ENCODE measurements around the gene TSPO2. TPM values are rescaled to one million over a fixed set of nuclear protein-coding genes. Genes with fewer than 3 reads are reported as not detected.

Gene TSPO2
- total and polyA plus RNA-seq, 2 of the 4 experiments (the other 2 are of a cell fraction), result not detected

DNA sequence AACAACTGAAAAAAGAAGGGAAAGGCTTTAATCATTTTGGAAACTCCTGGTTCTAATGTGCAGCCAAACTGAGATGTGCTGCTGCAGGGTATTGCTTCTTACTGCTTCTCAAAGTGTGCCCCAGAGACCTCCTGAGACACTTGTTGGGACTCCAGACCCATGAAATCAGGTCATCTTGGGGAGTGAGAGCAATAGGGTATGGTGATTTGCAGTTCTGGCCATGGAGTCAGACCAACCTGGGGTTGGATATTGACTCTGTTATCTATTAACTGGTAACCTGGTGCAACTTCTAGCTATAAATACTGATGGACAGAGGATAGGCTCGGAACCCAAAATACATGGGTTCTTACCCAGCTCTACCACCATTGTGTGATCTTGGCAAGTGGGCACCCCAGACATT is 3.8 kb downstream of the TSPO2 start:
- in situ Hi-C loops (cut with MboI; ENCODE audit: low sequenced_read_pairs), result loop anchor here (25.0 kb wide), 2 partner anchors 1059 to 1684 kb away; no protein-coding TSS in a partner anchor

More for the DNA sequence above, 3.8 kb downstream of the TSPO2 start:
- Histone ChIP-seq H3K36me3 (ENCODE audit: control insufficient read depth, insufficient read depth, low read length) (no peaks in the 10 kb centered on the region), H2AK5ac (ENCODE audit: low read depth, low read length) (no peak overlapping the region), H2BK15ac (ENCODE audit: low read depth, low read length) (no peak overlapping the region), H3K27ac (ENCODE audit: insufficient read depth, low read length) (no peak overlapping the region), H3K4ac (ENCODE audit: low read depth, low read length) (no peak overlapping the region), H4K91ac (ENCODE audit: insufficient read depth, low read depth, low read length) (no peak overlapping the region), H3K14ac (replicated peaks; ENCODE audit: low read depth, low read length) (no peak overlapping the region), H2AK9ac (replicated peaks; ENCODE audit: low read depth, low read length, poor library complexity) (no peak overlapping the region), H4K5ac (ENCODE audit: low read depth, low read length) (no peak overlapping the region), H4K20me1 (ENCODE audit: insufficient read depth, low read length) (no peaks in the 10 kb centered on the region), H3K18ac (ENCODE audit: low read depth, low read length) (no peak overlapping the region), H3K4me2 (ENCODE audit: low read depth, low read length) (no peak overlapping the region), H3K79me1 (ENCODE audit: low read depth in 1 of 2, low read length in 2 of 2) (no peaks in the 10 kb centered on the region), H4K8ac (ENCODE audit: low read depth in 2 of 2, low read length in 2 of 2) (no peak overlapping the region), H3K4me3 (ENCODE audit: insufficient read depth, low read depth, low read length) (no peak overlapping the region), H2BK120ac (ENCODE audit: low read depth, low read length) (no peak overlapping the region), H3K27me3 (ENCODE audit: control insufficient read depth, insufficient read depth, low read length) (peaks cover 15% of the 10 kb centered on the region), H3K4me1 (ENCODE audit: control insufficient read depth, insufficient read depth, low read length) (no peaks in the 10 kb centered on the region), H2BK5ac (ENCODE audit: low read depth, low read length, poor library complexity, severe bottlenecking) (no peak overlapping the region), H3K9me1 (ENCODE audit: insufficient read depth, low read length) (0 out of 2 replicates have a peak, but pooled peaks cover 4% of the 10 kb centered on the region), H3K9ac (ENCODE audit: low read depth, low read length) (no peak overlapping the region), H3K23ac (ENCODE audit: low read depth, low read length) (no peak overlapping the region), H2AFZ (replicated peaks; ENCODE audit: low read length, poor library complexity) (no peak overlapping the region), H3K9me3 (ENCODE audit: control insufficient read depth, insufficient read depth, low read length) (no peaks in the 10 kb centered on the region), H3K56ac (ENCODE audit: extremely low read depth, insufficient read depth, low read length) (no peak overlapping the region), H2BK20ac (ENCODE audit: low read depth, low read length) (no peak overlapping the region)
- no peak for DNase-seq
- no peak for TF ChIP-seq FOS (IDR thresholded peaks at IDR 0.05; ENCODE audit: low read depth, low read length)
- no peak for TF ChIP-seq MAFK (IDR thresholded peaks at IDR 0.05; ENCODE audit: low read depth, low read length)
- TF ChIP-seq SMC3 (IDR thresholded peaks at IDR 0.05; ENCODE audit: low read depth, low read length), result no peak
- no peak for TF ChIP-seq MAZ (IDR thresholded peaks at IDR 0.05; ENCODE audit: borderline replicate concordance, low read depth, low read length)
- TF ChIP-seq RAD21 (IDR thresholded peaks at IDR 0.05; ENCODE audit: low read length), result no peak
- no peak for TF ChIP-seq CEBPB (IDR thresholded peaks at IDR 0.05; ENCODE audit: low read depth, low read length)
- no peak for TF ChIP-seq RCOR1 (IDR thresholded peaks at IDR 0.05; ENCODE audit: insufficient replicate concordance, low read length)
- TF ChIP-seq, protein P1, sequence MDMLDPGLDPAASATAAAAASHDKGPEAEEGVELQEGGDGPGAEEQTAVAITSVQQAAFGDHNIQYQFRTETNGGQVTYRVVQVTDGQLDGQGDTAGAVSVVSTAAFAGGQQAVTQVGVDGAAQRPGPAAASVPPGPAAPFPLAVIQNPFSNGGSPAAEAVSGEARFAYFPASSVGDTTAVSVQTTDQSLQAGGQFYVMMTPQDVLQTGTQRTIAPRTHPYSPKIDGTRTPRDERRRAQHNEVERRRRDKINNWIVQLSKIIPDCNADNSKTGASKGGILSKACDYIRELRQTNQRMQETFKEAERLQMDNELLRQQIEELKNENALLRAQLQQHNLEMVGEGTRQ (IDR thresholded peaks at IDR 0.05; ENCODE audit: low read depth, low read length), result no peak
- no peak for TF ChIP-seq CHD1 (IDR thresholded peaks at IDR 0.05; ENCODE audit: low read depth, low read length)
- TF ChIP-seq RFX5 (IDR thresholded peaks at IDR 0.05; ENCODE audit: low read depth, low read length), result no peak
- no peak for TF ChIP-seq NFE2L2 (IDR thresholded peaks at IDR 0.05; ENCODE audit: low read depth, low read length)
- TF ChIP-seq, protein P2, sequence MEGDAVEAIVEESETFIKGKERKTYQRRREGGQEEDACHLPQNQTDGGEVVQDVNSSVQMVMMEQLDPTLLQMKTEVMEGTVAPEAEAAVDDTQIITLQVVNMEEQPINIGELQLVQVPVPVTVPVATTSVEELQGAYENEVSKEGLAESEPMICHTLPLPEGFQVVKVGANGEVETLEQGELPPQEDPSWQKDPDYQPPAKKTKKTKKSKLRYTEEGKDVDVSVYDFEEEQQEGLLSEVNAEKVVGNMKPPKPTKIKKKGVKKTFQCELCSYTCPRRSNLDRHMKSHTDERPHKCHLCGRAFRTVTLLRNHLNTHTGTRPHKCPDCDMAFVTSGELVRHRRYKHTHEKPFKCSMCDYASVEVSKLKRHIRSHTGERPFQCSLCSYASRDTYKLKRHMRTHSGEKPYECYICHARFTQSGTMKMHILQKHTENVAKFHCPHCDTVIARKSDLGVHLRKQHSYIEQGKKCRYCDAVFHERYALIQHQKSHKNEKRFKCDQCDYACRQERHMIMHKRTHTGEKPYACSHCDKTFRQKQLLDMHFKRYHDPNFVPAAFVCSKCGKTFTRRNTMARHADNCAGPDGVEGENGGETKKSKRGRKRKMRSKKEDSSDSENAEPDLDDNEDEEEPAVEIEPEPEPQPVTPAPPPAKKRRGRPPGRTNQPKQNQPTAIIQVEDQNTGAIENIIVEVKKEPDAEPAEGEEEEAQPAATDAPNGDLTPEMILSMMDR (conservative IDR thresholded peaks at IDR 0.05; ENCODE audit: low read depth, low read length), result no peak
- no peak for TF ChIP-seq MXI1 (IDR thresholded peaks at IDR 0.05; ENCODE audit: borderline replicate concordance, low read depth, low read length)
- TF ChIP-seq BHLHE40 (IDR thresholded peaks at IDR 0.05; ENCODE audit: low read depth, low read length), result no peak
- TF ChIP-seq, protein P3, sequence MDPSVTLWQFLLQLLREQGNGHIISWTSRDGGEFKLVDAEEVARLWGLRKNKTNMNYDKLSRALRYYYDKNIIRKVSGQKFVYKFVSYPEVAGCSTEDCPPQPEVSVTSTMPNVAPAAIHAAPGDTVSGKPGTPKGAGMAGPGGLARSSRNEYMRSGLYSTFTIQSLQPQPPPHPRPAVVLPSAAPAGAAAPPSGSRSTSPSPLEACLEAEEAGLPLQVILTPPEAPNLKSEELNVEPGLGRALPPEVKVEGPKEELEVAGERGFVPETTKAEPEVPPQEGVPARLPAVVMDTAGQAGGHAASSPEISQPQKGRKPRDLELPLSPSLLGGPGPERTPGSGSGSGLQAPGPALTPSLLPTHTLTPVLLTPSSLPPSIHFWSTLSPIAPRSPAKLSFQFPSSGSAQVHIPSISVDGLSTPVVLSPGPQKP (IDR thresholded peaks at IDR 0.05; ENCODE audit: borderline replicate concordance, low read depth, low read length), result no peak
- intact Hi-C loops (cut with micrococcal nuclease) (no loop called here), dilution Hi-C loops (cut with HindIII; ENCODE audit: low sequenced_read_pairs, unreplicated experiment) (no loop called here)
- BruUV-seq (replicated peaks), result no TSS peak
- ChIA-PET CTCF (interaction anchor here (0.7 kb wide), 1 partner anchor 222 kb away, joined by 3 read pairs; no protein-coding TSS in a partner anchor), POLR2A (ENCODE audit: unreplicated experiment) (no interaction called here)
- no peak for ATAC-seq (ENCODE audit: low read depth)
- WGBS, 2 experiments (ENCODE audit: extremely low coverage in 2 of 2, insufficient read length in 1 of 2), result no CpG with 5 or more reads among the region's 1 CpG
